Activated naive CD8-positive, alpha-beta T cell treated with anti-CD3 and anti-CD28 coated beads for 36 hours (primary cell): ENCODE results near the gene PXT1. TPM values are rescaled to one million over a fixed set of nuclear protein-coding genes. Genes with fewer than 3 reads are reported as not detected.
"Not testable (repeated sequence)": the region's sequence is repeated elsewhere in the genome, so short reads cannot be mapped to it uniquely, and the experiment has no call there.

Experiments used
- DNase-seq: peaks from one replicate; pipeline ENCODE4 v3.0.0; 2021
- H3K27ac Mint-ChIP-seq: one replicate; pipeline ENCODE4 v1.8.0; 2022; ENCODE audit warnings: mild to moderate bottlenecking, moderate library complexity, mixed read lengths
- H3K27me3 Mint-ChIP-seq: one replicate; pipeline ENCODE4 v1.8.0; 2022; ENCODE audit warnings: mild to moderate bottlenecking, mixed read lengths
- H3K36me3 Mint-ChIP-seq: one replicate; pipeline ENCODE4 v1.8.0; 2021; ENCODE audit warnings: mild to moderate bottlenecking, mixed read lengths
- H3K4me1 Mint-ChIP-seq: one replicate; pipeline ENCODE4 v1.8.0; 2021; ENCODE audit warnings: mixed read lengths
- H3K4me3 Mint-ChIP-seq: one replicate; pipeline ENCODE4 v1.8.0; 2022; ENCODE audit warnings: mild to moderate bottlenecking, moderate library complexity, mixed read lengths
- H3K9me3 Mint-ChIP-seq: one replicate; pipeline ENCODE4 v1.8.0; 2022; ENCODE audit warnings: mixed read lengths
- total RNA-seq, 2 experiments: library from RNA; stranded (reverse); gene quantifications; one replicate each; pipeline ENCODE4 v1.2.3, GENCODE V29; 2021

The PXT1 gene
- total RNA-seq, 2 experiments from 2014 or later = 0.10 to 0.29 TPM

GRCh38 chr6:36428911-36429310 is 13.7 kb downstream of the PXT1 start:
- H3K27ac Mint-ChIP-seq = no peak overlapping the region
- peaks cover 5% of the 10 kb centered on the region for H3K4me1 Mint-ChIP-seq
- no peak for DNase-seq
- no peak overlapping the region for H3K4me3 Mint-ChIP-seq
- no peaks in the 10 kb centered on the region for H3K27me3 Mint-ChIP-seq
- no peaks in the 10 kb centered on the region for H3K36me3 Mint-ChIP-seq
- no peaks in the 10 kb centered on the region for H3K9me3 Mint-ChIP-seq

GRCh38 chr6:36426622-36427021 is 16.0 kb downstream of the PXT1 start:
- DNase-seq = no peak
- no peaks in the 10 kb centered on the region for H3K36me3 Mint-ChIP-seq
- peaks cover 13% of the 10 kb centered on the region for H3K4me1 Mint-ChIP-seq
- H3K27me3 Mint-ChIP-seq = no peaks in the 10 kb centered on the region
- H3K9me3 Mint-ChIP-seq = no peaks in the 10 kb centered on the region
- H3K27ac Mint-ChIP-seq = no peak overlapping the region
- H3K4me3 Mint-ChIP-seq = no peak overlapping the region

GRCh38 chr6:36423101-36423824 is 19.4 kb downstream of the PXT1 start:
- peak; percentile 98 for DNase-seq
- H3K4me3 Mint-ChIP-seq = peak overlapping the region; percentile 88
- H3K27me3 Mint-ChIP-seq = no peaks in the 10 kb centered on the region
- no peaks in the 10 kb centered on the region for H3K36me3 Mint-ChIP-seq
- H3K27ac Mint-ChIP-seq = peak overlapping the region; percentile 93
- H3K4me1 Mint-ChIP-seq = peaks cover 13% of the 10 kb centered on the region
- H3K9me3 Mint-ChIP-seq = no peaks in the 10 kb centered on the region

DNA sequence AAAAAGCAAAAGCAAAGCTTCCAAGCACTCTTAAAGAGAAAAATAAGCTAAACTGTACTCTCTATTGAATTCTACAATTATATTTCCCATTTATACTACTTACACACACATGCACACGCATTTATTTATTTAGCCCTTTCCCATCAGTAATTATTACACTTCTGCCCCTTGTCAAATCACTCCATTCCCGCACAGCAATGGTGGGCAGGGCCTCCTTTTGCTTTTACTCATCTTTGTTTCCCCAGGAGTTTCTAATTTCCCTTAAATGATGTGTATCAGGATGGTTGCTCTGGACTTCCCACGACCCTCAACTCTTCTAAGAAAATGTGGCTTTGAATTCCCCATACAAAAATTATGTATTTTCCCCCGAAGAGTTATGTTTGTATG is 19.9 kb downstream of the PXT1 start:
- H3K27ac Mint-ChIP-seq = peak overlapping the region; percentile 93
- H3K4me1 Mint-ChIP-seq = peaks cover 13% of the 10 kb centered on the region
- no peaks in the 10 kb centered on the region for H3K9me3 Mint-ChIP-seq
- H3K4me3 Mint-ChIP-seq = peak overlapping the region; percentile 88
- H3K27me3 Mint-ChIP-seq = no peaks in the 10 kb centered on the region
- DNase-seq = no peak
- H3K36me3 Mint-ChIP-seq = no peaks in the 10 kb centered on the region

- no peak for DNase-seq
- Mint-ChIP-seq H3K36me3 (no peaks in the 10 kb centered on the region), H3K9me3 (no peaks in the 10 kb centered on the region), H3K4me1 (peaks cover 13% of the 10 kb centered on the region), H3K27ac (no peak overlapping the region), H3K27me3 (no peaks in the 10 kb centered on the region), H3K4me3 (no peak overlapping the region)
Measured at GRCh38 chr6:36419310-36419709, 23.3 kb downstream of the PXT1 start.

- Mint-ChIP-seq H3K9me3 (no peaks in the 10 kb centered on the region), H3K36me3 (no peaks in the 10 kb centered on the region), H3K27me3 (no peaks in the 10 kb centered on the region), H3K4me1 (peaks cover 9% of the 10 kb centered on the region), H3K4me3 (no peak overlapping the region), H3K27ac (no peak overlapping the region)
- DNase-seq = no peak
Measured at GRCh38 chr6:36418558-36418957, 24.1 kb downstream of the PXT1 start.

- Mint-ChIP-seq H3K27ac (no peak overlapping the region), H3K4me3 (no peak overlapping the region), H3K27me3 (no peaks in the 10 kb centered on the region), H3K36me3 (peaks cover 2% of the 10 kb centered on the region), H3K4me1 (no peaks in the 10 kb centered on the region), H3K9me3 (peaks cover 2% of the 10 kb centered on the region)
- no peak for DNase-seq
Measured at GRCh38 chr6:36414481-36414880, 28.2 kb downstream of the PXT1 start.

- no peak overlapping the region for H3K4me3 Mint-ChIP-seq
- peaks cover 2% of the 10 kb centered on the region for H3K9me3 Mint-ChIP-seq
- no peaks in the 10 kb centered on the region for H3K4me1 Mint-ChIP-seq
- peaks cover 2% of the 10 kb centered on the region for H3K36me3 Mint-ChIP-seq
- H3K27ac Mint-ChIP-seq = no peak overlapping the region
- no peak for DNase-seq
- H3K27me3 Mint-ChIP-seq = no peaks in the 10 kb centered on the region
Measured at GRCh38 chr6:36413489-36414480, 28.9 kb downstream of the PXT1 start.

DNA sequence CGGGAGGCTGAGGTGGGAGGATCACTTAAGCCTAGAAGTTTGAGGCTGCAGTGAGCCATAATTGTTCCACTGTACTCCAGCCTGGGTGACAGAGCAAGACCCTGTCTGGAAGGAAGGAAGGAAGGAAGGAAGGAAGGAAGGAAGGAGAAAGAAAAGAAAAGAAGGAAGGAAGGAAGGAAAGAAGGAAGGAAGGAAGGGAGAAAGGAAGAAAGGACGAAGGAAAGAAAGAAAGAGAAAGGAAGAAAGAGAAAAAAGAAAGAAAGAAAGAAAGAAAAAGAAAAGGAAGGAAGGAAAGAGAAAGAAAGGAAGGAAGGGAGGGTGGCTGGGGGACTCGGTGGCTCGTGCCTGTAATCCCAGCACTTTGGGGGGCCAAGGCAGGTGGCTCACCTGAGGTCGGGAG is 32.9 kb downstream of the PXT1 start:
- not testable (repeated sequence) for H3K4me3 Mint-ChIP-seq, H3K36me3 Mint-ChIP-seq, H3K9me3 Mint-ChIP-seq, DNase-seq, H3K27ac Mint-ChIP-seq, H3K4me1 Mint-ChIP-seq, H3K27me3 Mint-ChIP-seq

DNA sequence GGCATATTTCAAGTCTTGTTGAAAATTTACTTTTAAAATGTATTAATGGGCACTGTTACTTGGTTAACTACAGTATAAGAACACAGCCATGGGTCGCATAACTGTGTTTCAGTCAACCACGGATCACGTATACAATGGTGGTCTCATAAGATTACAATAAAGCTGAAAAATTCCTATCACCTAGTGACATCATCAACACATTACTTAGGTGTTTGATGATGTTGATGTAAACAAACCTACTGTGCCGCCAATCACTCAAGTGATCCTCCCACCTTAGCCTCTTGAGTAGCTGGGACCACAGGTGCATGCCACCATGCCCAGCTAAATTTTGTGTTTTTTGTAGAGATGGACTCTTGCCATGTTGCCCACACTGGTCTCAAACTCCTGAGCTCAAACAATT is 38.5 kb downstream of the PXT1 start:
- no peaks in the 10 kb centered on the region for H3K36me3 Mint-ChIP-seq
- no peak overlapping the region for H3K27ac Mint-ChIP-seq
- no peak for DNase-seq
- no peak overlapping the region for H3K4me3 Mint-ChIP-seq
- peaks cover 17% of the 10 kb centered on the region for H3K27me3 Mint-ChIP-seq
- H3K4me1 Mint-ChIP-seq = no peaks in the 10 kb centered on the region
- H3K9me3 Mint-ChIP-seq = no peaks in the 10 kb centered on the region

DNA sequence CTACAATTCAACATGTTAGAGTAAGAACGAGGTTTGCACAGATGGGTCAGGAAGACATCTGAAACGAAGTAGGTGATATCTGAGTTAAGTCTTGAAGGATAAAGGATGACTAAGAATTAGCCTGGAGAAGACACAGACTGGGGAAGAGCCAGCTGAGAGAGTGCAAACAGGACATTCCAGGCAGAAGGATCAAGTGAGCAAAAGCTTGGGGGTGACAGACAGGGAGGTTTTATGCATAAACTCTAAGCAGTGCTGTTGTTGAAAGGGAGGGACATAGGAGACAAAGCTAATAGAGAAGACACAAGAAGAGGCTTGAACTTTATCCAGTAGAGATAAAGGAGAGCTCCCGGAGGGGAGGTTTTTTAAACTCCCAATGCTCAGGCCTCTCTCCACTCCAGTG is 40.2 kb downstream of the PXT1 start:
- Mint-ChIP-seq H3K27me3 (peaks cover 13% of the 10 kb centered on the region), H3K4me1 (no peaks in the 10 kb centered on the region), H3K9me3 (no peaks in the 10 kb centered on the region), H3K4me3 (no peak overlapping the region), H3K36me3 (no peaks in the 10 kb centered on the region), H3K27ac (no peak overlapping the region)
- no peak for DNase-seq

- Mint-ChIP-seq H3K27me3 (peaks cover 7% of the 10 kb centered on the region), H3K4me3 (no peak overlapping the region), H3K27ac (no peak overlapping the region), H3K4me1 (no peaks in the 10 kb centered on the region), H3K36me3 (no peaks in the 10 kb centered on the region), H3K9me3 (no peaks in the 10 kb centered on the region)
- no peak for DNase-seq
Measured at GRCh38 chr6:36399970-36400369, 42.7 kb downstream of the PXT1 start.

DNA sequence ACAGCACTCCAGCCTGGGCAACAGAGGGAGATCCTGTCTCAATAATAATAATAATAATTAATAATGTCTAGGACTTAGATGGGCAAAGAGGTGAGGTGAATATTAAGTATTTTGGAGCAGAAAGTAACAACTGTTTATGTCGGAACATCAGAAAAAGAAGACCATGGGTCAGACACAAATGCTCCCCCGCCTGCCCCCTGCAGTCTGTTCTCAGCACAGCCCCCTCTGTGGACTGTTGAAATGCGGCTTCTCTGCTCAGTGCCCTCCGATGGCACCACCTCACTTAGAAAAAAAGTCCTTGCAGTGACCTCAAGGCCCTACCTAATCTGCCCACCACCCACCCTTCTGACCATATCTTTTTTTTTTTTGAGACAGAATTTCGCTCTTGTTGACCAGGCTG is 50.0 kb downstream of the PXT1 start:
- Mint-ChIP-seq H3K4me1 (peaks cover 5% of the 10 kb centered on the region), H3K9me3 (no peaks in the 10 kb centered on the region), H3K27ac (no peak overlapping the region), H3K27me3 (peaks cover 25% of the 10 kb centered on the region), H3K4me3 (no peak overlapping the region), H3K36me3 (no peaks in the 10 kb centered on the region)
- DNase-seq = no peak

DNA sequence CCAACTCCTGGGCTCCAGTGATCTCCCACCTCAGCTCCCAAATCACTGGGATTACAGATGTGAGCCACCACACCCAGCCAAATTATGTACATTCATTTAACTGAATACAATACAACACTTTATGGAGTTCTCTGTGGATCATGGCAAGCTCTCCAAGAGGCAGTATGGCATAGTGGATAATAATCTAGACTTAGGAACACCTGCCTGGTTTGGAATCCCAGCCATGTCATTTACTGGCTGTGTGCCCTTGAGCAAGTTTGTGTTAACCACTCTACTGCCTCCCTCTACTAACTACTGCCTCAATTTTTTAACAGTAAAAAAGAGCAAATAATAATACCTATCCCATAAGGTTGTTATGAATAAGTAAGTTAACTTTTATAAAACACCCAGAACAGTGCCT is 53.3 kb downstream of the PXT1 start:
- DNase-seq = no peak
- Mint-ChIP-seq H3K36me3 (no peaks in the 10 kb centered on the region), H3K27ac (no peak overlapping the region), H3K27me3 (peaks cover 43% of the 10 kb centered on the region), H3K4me3 (no peak overlapping the region), H3K4me1 (peaks cover 15% of the 10 kb centered on the region), H3K9me3 (no peaks in the 10 kb centered on the region)

GRCh38 chr6:36387440-36388303 is 55.0 kb downstream of the PXT1 start, which contains the start of gene ETV7:
ETV7 (minus strand) TSS chr6:36387669; CDS start chr6:36387541, 128 bp downstream.
- no peaks in the 10 kb centered on the region for H3K36me3 Mint-ChIP-seq
- DNase-seq = peak; percentile 64
- H3K4me3 Mint-ChIP-seq = peak within 1 kb of the TSS; percentile 86
- H3K27ac Mint-ChIP-seq = peak within 1 kb of the TSS; percentile 75
- H3K9me3 Mint-ChIP-seq = no peaks in the 10 kb centered on the region
- H3K4me1 Mint-ChIP-seq = peaks cover 15% of the 10 kb centered on the region
- peaks cover 43% of the 10 kb centered on the region for H3K27me3 Mint-ChIP-seq
